Upper lobe of right lung (tissue), 1 donor: Measurements from ENCODE around the gene JADE2. TPM values are rescaled to one million over a fixed set of nuclear protein-coding genes. Genes with fewer than 3 reads are reported as not detected.

Experiments used
- ATAC-seq: fragments of 200-7000 bp; cut with Tn5 transposase; one replicate; pipeline ENCODE4 v1.9.1; 2020; ENCODE audit warnings: mild to moderate bottlenecking, moderate library complexity
- DNase-seq: peaks from one replicate; pipeline ENCODE4 v3.0.0-alpha.2; 2020
- H3K27ac ChIP-seq: fragments of 200-600 bp; one replicate; pipeline ENCODE4 v1.8.0; 2022
- H3K27me3 ChIP-seq: fragments of 200-600 bp; one replicate; pipeline ENCODE4 v1.8.0; 2022; ENCODE audit warnings: mild to moderate bottlenecking
- H3K36me3 ChIP-seq: fragments of 200-600 bp; one replicate; pipeline ENCODE4 v1.8.0; 2022
- H3K4me1 ChIP-seq: fragments of 200-600 bp; one replicate; pipeline ENCODE4 v1.8.0; 2022
- H3K4me3 ChIP-seq: fragments of 200-600 bp; one replicate; pipeline ENCODE4 v1.8.0; 2022; ENCODE audit warnings: mild to moderate bottlenecking
- H3K9me3 ChIP-seq: fragments of 200-600 bp; one replicate; pipeline ENCODE4 v1.8.0; 2022
- CTCF ChIP-seq: fragments of 200-600 bp; IDR thresholded peaks from one replicate; pipeline ENCODE4 v1.8.0; 2022; ENCODE audit warnings: antibody characterized with exemption
- intact Hi-C: fragments of 100-400 bp; cut with DNase I; formaldehyde crosslinking; loops from one replicate; pipeline ENCODE4 v1.11.0; 2022
- total RNA-seq: library from RNA; stranded (reverse); fragmentation: NEBNext Ultra II Directional; extraction: Animal tissue kit (Norgen Biotek cat#: 25700); gene quantifications from one replicate; pipeline ENCODE4 v1.2.1, GENCODE V29; 2021
- donor health status: DM: no; HTN: yes; CAD: no; lungs with severe emphysema.

JADE2 gene
- total RNA-seq, 1 donor from 2014 or later, result 86.7 TPM

- no peak for ATAC-seq
- H3K27ac ChIP-seq, result no peak overlapping the region
- H3K9me3 ChIP-seq, result no peaks in the 10 kb centered on the region
Measured at GRCh38 chr5:134578578-134579283, 53.3 kb downstream of the JADE2 start.

GRCh38 chr5:134579284-134579771 is 53.9 kb downstream of the JADE2 start:
- peak; percentile 30 for DNase-seq
- intact Hi-C loops, result no loop called here
- Histone ChIP-seq H3K27me3 (no peaks in the 10 kb centered on the region), H3K27ac (no peak overlapping the region), H3K4me1 (peaks cover 23% of the 10 kb centered on the region), H3K36me3 (peaks cover 65% of the 10 kb centered on the region), H3K4me3 (no peak overlapping the region), H3K9me3 (no peaks in the 10 kb centered on the region)
- no peak for ATAC-seq
- TF ChIP-seq CTCF, result no peak

More at GRCh38 chr5:134578578-134579283, 53.3 kb downstream of the JADE2 start:
- Histone ChIP-seq H3K36me3 (peaks cover 71% of the 10 kb centered on the region), H3K4me1 (peaks cover 23% of the 10 kb centered on the region), H3K4me3 (no peak overlapping the region), H3K27me3 (no peaks in the 10 kb centered on the region)
- TF ChIP-seq CTCF, result no peak
- intact Hi-C loops, result no loop called here
- DNase-seq, result no peak

- H3K9me3 ChIP-seq, result no peaks in the 10 kb centered on the region
- H3K27ac ChIP-seq, result peak overlapping the region; percentile 19
- no peaks in the 10 kb centered on the region for H3K27me3 ChIP-seq
- TF ChIP-seq CTCF, result no peak
- H3K36me3 ChIP-seq, result peaks cover 58% of the 10 kb centered on the region
- DNase-seq (peak; percentile 43), ATAC-seq (no peak)
- intact Hi-C loops, result loop anchor here (10.0 kb wide), 1 partner anchor 395 kb away; no protein-coding TSS in a partner anchor
- H3K4me1 ChIP-seq, result peaks cover 23% of the 10 kb centered on the region
- H3K4me3 ChIP-seq, result no peak overlapping the region
Measured at GRCh38 chr5:134580001-134580460, 54.6 kb downstream of the JADE2 start.

- H3K27ac ChIP-seq, result peak overlapping the region; percentile 36
- H3K9me3 ChIP-seq, result no peaks in the 10 kb centered on the region
- peaks cover 23% of the 10 kb centered on the region for H3K4me1 ChIP-seq
- peaks cover 44% of the 10 kb centered on the region for H3K36me3 ChIP-seq
- H3K4me3 ChIP-seq, result no peak overlapping the region
- TF ChIP-seq CTCF, result no peak
- H3K27me3 ChIP-seq, result no peaks in the 10 kb centered on the region
- intact Hi-C loops, result loop anchor here (10.0 kb wide), 1 partner anchor 397 kb away; no protein-coding TSS in a partner anchor
- DNase-seq (peak; percentile 60), ATAC-seq (peak; percentile 11)
Measured at GRCh38 chr5:134581241-134581981, 55.9 kb downstream of the JADE2 start.

- Histone ChIP-seq H3K9me3 (no peaks in the 10 kb centered on the region), H3K27ac (no peak overlapping the region), H3K4me1 (peaks cover 23% of the 10 kb centered on the region), H3K36me3 (peaks cover 36% of the 10 kb centered on the region), H3K4me3 (no peak overlapping the region), H3K27me3 (no peaks in the 10 kb centered on the region)
- DNase-seq (peak; percentile 33), ATAC-seq (no peak)
- no peak for TF ChIP-seq CTCF
- intact Hi-C loops, result loop anchor here (10.0 kb wide), 1 partner anchor 397 kb away; no protein-coding TSS in a partner anchor
Measured at GRCh38 chr5:134582281-134582680, 56.8 kb downstream of the JADE2 start.
